MM.1S (cell line): ENCODE results near the gene CCDC88C.

Experiments
- EZH2 ChIP-seq: fragments of 300-600 bp; sonication (generic); optimal IDR thresholded peaks from 2 replicates; pipeline ENCODE3; 2017; ENCODE audit warnings: low read depth, mild to moderate bottlenecking, antibody characterized with exemption, low read length, mixed read lengths
- EZH2phosphoT487 ChIP-seq: fragments of 300-600 bp; sonication (generic); IDR thresholded peaks from 2 replicates; pipeline ENCODE4 v1.6.1; 2018; ENCODE audit warnings: antibody characterized with exemption, low read length
- TF ChIP-seq, protein P1 (sequence below): fragments of 300-600 bp; sonication (generic); IDR thresholded peaks from 2 replicates; pipeline ENCODE4 v1.5.1; 2016; ENCODE audit warnings: antibody characterized with exemption, low read length, mixed read lengths

DNA sequence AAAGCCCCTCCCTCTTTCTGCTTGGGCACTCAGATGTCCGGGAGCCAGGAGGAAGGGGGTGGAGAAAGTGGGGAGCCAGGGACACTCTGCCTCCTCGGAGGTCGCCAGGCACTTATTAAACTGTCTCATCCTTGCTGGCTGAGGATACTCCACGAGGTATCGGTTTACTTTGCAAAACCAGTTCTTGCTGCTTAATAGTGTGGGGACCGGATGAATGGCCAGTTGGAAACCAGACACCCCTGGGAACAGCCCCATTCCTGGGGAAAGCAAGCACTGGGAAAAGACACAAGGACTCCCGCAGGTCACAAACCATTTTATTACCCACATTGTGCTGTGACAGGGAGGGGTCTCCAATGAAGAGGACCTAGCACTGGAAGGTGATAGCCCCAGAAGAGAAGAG lies 34.2 kb downstream of the CCDC88C start:
- TF ChIP-seq, protein P1, sequence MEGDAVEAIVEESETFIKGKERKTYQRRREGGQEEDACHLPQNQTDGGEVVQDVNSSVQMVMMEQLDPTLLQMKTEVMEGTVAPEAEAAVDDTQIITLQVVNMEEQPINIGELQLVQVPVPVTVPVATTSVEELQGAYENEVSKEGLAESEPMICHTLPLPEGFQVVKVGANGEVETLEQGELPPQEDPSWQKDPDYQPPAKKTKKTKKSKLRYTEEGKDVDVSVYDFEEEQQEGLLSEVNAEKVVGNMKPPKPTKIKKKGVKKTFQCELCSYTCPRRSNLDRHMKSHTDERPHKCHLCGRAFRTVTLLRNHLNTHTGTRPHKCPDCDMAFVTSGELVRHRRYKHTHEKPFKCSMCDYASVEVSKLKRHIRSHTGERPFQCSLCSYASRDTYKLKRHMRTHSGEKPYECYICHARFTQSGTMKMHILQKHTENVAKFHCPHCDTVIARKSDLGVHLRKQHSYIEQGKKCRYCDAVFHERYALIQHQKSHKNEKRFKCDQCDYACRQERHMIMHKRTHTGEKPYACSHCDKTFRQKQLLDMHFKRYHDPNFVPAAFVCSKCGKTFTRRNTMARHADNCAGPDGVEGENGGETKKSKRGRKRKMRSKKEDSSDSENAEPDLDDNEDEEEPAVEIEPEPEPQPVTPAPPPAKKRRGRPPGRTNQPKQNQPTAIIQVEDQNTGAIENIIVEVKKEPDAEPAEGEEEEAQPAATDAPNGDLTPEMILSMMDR, result no peak
- TF ChIP-seq EZH2 (no peak), EZH2phosphoT487 (no peak)
